ENCODE results near the gene NCKAP5. TPM values are rescaled to one million over a fixed set of nuclear protein-coding genes. Genes with fewer than 3 reads are reported as not detected.

Gene NCKAP5
- total RNA-seq, 1 experiment from 2014 or later: 3.2 TPM

GRCh38 chr2:133477616-133477990, 90.7 kb downstream of the NCKAP5 start:
- Histone ChIP-seq H4K20me1 (ENCODE audit: low read length) (no peaks in the 10 kb centered on the region), H3K27ac (ENCODE audit: low read length) (no peak overlapping the region), H3K27me3 (ENCODE audit: low read length) (no peaks in the 10 kb centered on the region), H2AFZ (ENCODE audit: low read length) (no peak overlapping the region), H3K36me3 (ENCODE audit: low read depth, low read length) (no peaks in the 10 kb centered on the region), H3K9me2 (replicated peaks; ENCODE audit: low read length) (no peaks in the 10 kb centered on the region), H3F3A (ENCODE audit: low read length, unreplicated experiment) (no peaks in the 10 kb centered on the region), H3K4me1 (ENCODE audit: insufficient read depth, low read length) (peaks cover 21% of the 10 kb centered on the region), H3K4me3 (ENCODE audit: low read length) (no peak overlapping the region), H3K9me3 (ENCODE audit: low read length) (no peaks in the 10 kb centered on the region), H3K4me2 (ENCODE audit: low read length) (no peak overlapping the region), H3K79me2 (ENCODE audit: low read length) (no peaks in the 10 kb centered on the region), H3K9ac (ENCODE audit: low read length) (no peak overlapping the region)
- ChIA-PET CTCF (no interaction called here), POLR2A (ENCODE audit: unreplicated experiment) (no interaction called here)
- intact Hi-C loops (cut with micrococcal nuclease): no loop called here
- ATAC-seq: peak; percentile 85
- BruUV-seq (replicated peaks): no TSS peak
- no peak for TF ChIP-seq EZH2phosphoT487 (IDR thresholded peaks at IDR 0.05; ENCODE audit: borderline replicate concordance, low read length)
- TF ChIP-seq CTCF (conservative IDR thresholded peaks at IDR 0.05; ENCODE audit: low read depth, low read length): no peak
- no peak for TF ChIP-seq EZH2 (IDR thresholded peaks at IDR 0.05; ENCODE audit: low read length, unreplicated experiment)
- peak; percentile 75 for DNase-seq

GRCh38 chr2:133476931-133477615, 91.2 kb downstream of the NCKAP5 start:
- POLR2A ChIA-PET (ENCODE audit: unreplicated experiment): no interaction called here
- CTCF ChIA-PET: no interaction called here
- no peak overlapping the region for H3K4me2 ChIP-seq (ENCODE audit: low read length)

More at GRCh38 chr2:133476931-133477615, 91.2 kb downstream of the NCKAP5 start:
- peak; percentile 7 for DNase-seq
- Histone ChIP-seq H3K4me1 (ENCODE audit: insufficient read depth, low read length) (peaks cover 21% of the 10 kb centered on the region), H3K27ac (ENCODE audit: low read length) (no peak overlapping the region), H3K79me2 (ENCODE audit: low read length) (no peaks in the 10 kb centered on the region), H3K9me2 (replicated peaks; ENCODE audit: low read length) (no peaks in the 10 kb centered on the region), H3K36me3 (ENCODE audit: low read depth, low read length) (no peaks in the 10 kb centered on the region), H3K9me3 (ENCODE audit: low read length) (no peaks in the 10 kb centered on the region), H3F3A (ENCODE audit: low read length, unreplicated experiment) (no peaks in the 10 kb centered on the region), H3K4me3 (ENCODE audit: low read length) (no peak overlapping the region), H3K27me3 (ENCODE audit: low read length) (no peaks in the 10 kb centered on the region), H3K9ac (ENCODE audit: low read length) (no peak overlapping the region), H4K20me1 (ENCODE audit: low read length) (no peaks in the 10 kb centered on the region), H2AFZ (ENCODE audit: low read length) (no peak overlapping the region)
- no peak; the same call in 1 of the 2 replicates for ATAC-seq
- TF ChIP-seq EZH2 (IDR thresholded peaks at IDR 0.05; ENCODE audit: low read length, unreplicated experiment) (no peak), EZH2phosphoT487 (IDR thresholded peaks at IDR 0.05; ENCODE audit: borderline replicate concordance, low read length) (no peak), CTCF (conservative IDR thresholded peaks at IDR 0.05; ENCODE audit: low read depth, low read length) (no peak)
- no TSS peak for BruUV-seq (replicated peaks)
- intact Hi-C loops (cut with micrococcal nuclease): no loop called here

Measured in PC-3 (cell line).